SK-N-SH (cell line): Measurements from ENCODE around the gene YEATS4. TPM values are rescaled to one million over a fixed set of nuclear protein-coding genes. Genes with fewer than 3 reads are reported as not detected.

Experiments used
- CTCF ChIA-PET: fragments of 300-600, 350-600 bp; formaldehyde crosslinking; extraction: SDS; loops from one replicate; lab custom pipeline; 2021; lab: Yijun Ruan, JAX
- POLR2A ChIA-PET: fragments of 350-600 bp; sonication (Branson Sonifier 250); formaldehyde crosslinking; extraction: SDS; loops from one replicate; lab custom pipeline; 2020; ENCODE audit warnings: antibody characterized with exemption, inconsistent platforms; lab: Yijun Ruan, JAX
- DNase-seq: peaks from one replicate; pipeline ENCODE4 v3.0.0; 2012
- H2AFZ ChIP-seq: fragments of 200-600 bp; sonication (generic); 2 replicates; pipeline ENCODE4 v1.8.1; 2016; ENCODE audit warnings: antibody characterized with exemption, mild to moderate bottlenecking, low read depth
- H3F3A ChIP-seq: fragments of 200-600 bp; sonication (generic); replicated peaks from 2 replicates; pipeline ENCODE3; 2016; ENCODE audit warnings: antibody characterized with exemption, mild to moderate bottlenecking; ENCODE audit not compliant: insufficient read depth
- H3K27ac ChIP-seq, 2 experiments: fragments of 200-500 bp in 1 of 2; fragments of 200-600 bp in 1 of 2; sonication (Bioruptor generic) in 1 of 2; sonication (generic), shearing (Covaris generic) in 1 of 2; 2 replicates each; pipeline versions ENCODE4 v1.5.1 to v1.6.1; 2014 to 2016; ENCODE audit warnings: low read depth in 2 of 2, inconsistent platforms in 1 of 2, low read length in 1 of 2, mild to moderate bottlenecking in 1 of 2, mixed read lengths in 1 of 2
- H3K27me3 ChIP-seq: fragments of 200-600 bp; sonication (generic), shearing (Covaris generic); 2 replicates; pipeline ENCODE4 v1.6.1; 2016; ENCODE audit warnings: mixed run types; ENCODE audit not compliant: insufficient read depth
- H3K36me3 ChIP-seq, 2 experiments: fragments of 200-500 bp in 1 of 2; fragments of 200-600 bp in 1 of 2; sonication (Bioruptor generic) in 1 of 2; sonication (generic) in 1 of 2; replicated peaks in 1 of 2; 2 replicates each; pipeline versions ENCODE3 to v1.5.1; 2014 to 2016; ENCODE audit warnings: low read length in 1 of 2, mild to moderate bottlenecking in 1 of 2; ENCODE audit not compliant: insufficient read depth in 2 of 2, control insufficient read depth in 1 of 2
- H3K4me1 ChIP-seq, 2 experiments: fragments of 200-500 bp in 1 of 2; fragments of 200-600 bp in 1 of 2; sonication (Bioruptor generic) in 1 of 2; sonication (generic), shearing (Covaris generic) in 1 of 2; 2 replicates each; pipeline versions ENCODE4 v1.5.1 to v1.6.1; 2014 to 2016; ENCODE audit warnings: low read depth in 1 of 2, low read length in 1 of 2, mixed run types in 1 of 2; ENCODE audit not compliant: insufficient read depth in 2 of 2, control insufficient read depth in 1 of 2
- H3K4me2 ChIP-seq: fragments of 200-600 bp; sonication (generic), shearing (Covaris generic); 2 replicates; pipeline ENCODE4 v1.6.1; 2017; ENCODE audit warnings: mixed run types
- H3K4me3 ChIP-seq, 2 experiments: fragments of 200-500 bp in 1 of 2; fragments of 200-600 bp in 1 of 2; sonication (Bioruptor generic) in 1 of 2; sonication (generic), shearing (Covaris generic) in 1 of 2; 2 replicates each; pipeline versions ENCODE4 v1.5.1 to v1.8.1; 2014 to 2016; ENCODE audit warnings: low read depth in 2 of 2, inconsistent platforms in 1 of 2, low read length in 1 of 2, mild to moderate bottlenecking in 1 of 2, mixed read lengths in 1 of 2, moderate library complexity in 1 of 2
- H3K79me2 ChIP-seq: fragments of 200-600 bp; sonication (generic); 2 replicates; pipeline ENCODE4 v1.8.1; 2017; ENCODE audit warnings: mild to moderate bottlenecking; ENCODE audit not compliant: insufficient read depth
- H3K9ac ChIP-seq: fragments of 200-600 bp; sonication (generic); 2 replicates; pipeline ENCODE4 v1.6.1; 2017; ENCODE audit warnings: mixed run types
- H3K9me2 ChIP-seq: fragments of 200-600 bp; sonication (generic); 2 replicates; pipeline ENCODE4 v1.6.1; 2017; ENCODE audit warnings: mixed run types
- H3K9me3 ChIP-seq: fragments of 200-600 bp; sonication (generic); 2 replicates; pipeline ENCODE4 v1.6.1; 2017; ENCODE audit warnings: mixed run types, mild to moderate bottlenecking, moderate library complexity
- H4K20me1 ChIP-seq: fragments of 200-600 bp; sonication (generic); 2 replicates; pipeline ENCODE4 v1.6.1; 2017; ENCODE audit warnings: mild to moderate bottlenecking, mixed run types; ENCODE audit not compliant: insufficient read depth
- CHD2 ChIP-seq: fragments of 150-350 bp; IDR thresholded peaks from 2 replicates; pipeline ENCODE4 v1.6.1; 2018; ENCODE audit warnings: low read length; ENCODE audit not compliant: partially characterized antibody
- EP300 ChIP-seq, 2 experiments: IDR thresholded peaks; 2 replicates each; pipeline versions ENCODE4 v1.4.0 to v1.6.1; 2012; ENCODE audit warnings: borderline replicate concordance in 1 of 2, low read depth in 1 of 2, low read length in 1 of 2
- EZH2phosphoT487 ChIP-seq: fragments of 200-600 bp; sonication (generic); IDR thresholded peaks from 2 replicates; pipeline ENCODE4 v1.6.1; 2017; ENCODE audit warnings: low read depth, mixed run types, mild to moderate bottlenecking, antibody characterized with exemption, moderate library complexity, borderline replicate concordance
- FOSL2 ChIP-seq: IDR thresholded peaks from 2 replicates; pipeline ENCODE4 v1.4.0; 2012; ENCODE audit warnings: low read depth, mild to moderate bottlenecking, moderate library complexity, borderline replicate concordance
- FOXM1 ChIP-seq: IDR thresholded peaks from 2 replicates; pipeline ENCODE4 v1.4.0; 2012; ENCODE audit warnings: low read depth, mild to moderate bottlenecking
- NRF1 ChIP-seq: IDR thresholded peaks from 2 replicates; pipeline ENCODE4 v1.6.1; 2012; ENCODE audit warnings: low read depth, mild to moderate bottlenecking, low read length
- POLR2AphosphoS5 ChIP-seq: IDR thresholded peaks from 2 replicates; pipeline ENCODE4 v1.6.1; 2012; ENCODE audit warnings: low read depth, low read length
- RAD21 ChIP-seq: IDR thresholded peaks from 2 replicates; pipeline ENCODE4 v1.6.1; 2012; ENCODE audit warnings: mild to moderate bottlenecking, low read length
- SMC3 ChIP-seq: IDR thresholded peaks from 2 replicates; pipeline ENCODE4 v1.6.1; 2012; ENCODE audit warnings: low read depth, low read length, improper control_type of control experiment
- TCF12 ChIP-seq: IDR thresholded peaks from 2 replicates; pipeline ENCODE4 v1.4.0; 2012
- TEAD4 ChIP-seq: IDR thresholded peaks from 2 replicates; pipeline ENCODE4 v1.4.0; 2012; ENCODE audit warnings: mild to moderate bottlenecking, borderline replicate concordance; ENCODE audit not compliant: insufficient read depth
- WGBS: methylation state at CpG from one replicate; pipeline ENCODE4 v1.1.6; 2017; ENCODE audit warnings: low lambda C conversion rate; 5-methylcytosine and 5-hydroxymethylcytosine counted together
- polyA plus RNA-seq, 3 experiments: library from polyadenylated mRNA; depleted of rRNA; stranded (reverse); fragments of >200 nt; gene quantifications; 2 replicates each; pipeline ENCODE4 v1.2.3, GENCODE V29; 2012
- TF ChIP-seq, protein P1 (sequence below): fragments of 200-600 bp; sonication (generic); IDR thresholded peaks from 2 replicates; pipeline ENCODE4 v1.6.1; 2017; ENCODE audit warnings: antibody characterized with exemption, mild to moderate bottlenecking, moderate library complexity
- TF ChIP-seq, protein P2 (sequence below): IDR thresholded peaks from 2 replicates; pipeline ENCODE4 v1.4.0; 2012; ENCODE audit warnings: low read depth, borderline replicate concordance

Gene YEATS4
- polyA plus RNA-seq, 1 of the 3 experiments (the other 2 are of a cell fraction) = 11.4 TPM

- TF ChIP-seq, protein P1, sequence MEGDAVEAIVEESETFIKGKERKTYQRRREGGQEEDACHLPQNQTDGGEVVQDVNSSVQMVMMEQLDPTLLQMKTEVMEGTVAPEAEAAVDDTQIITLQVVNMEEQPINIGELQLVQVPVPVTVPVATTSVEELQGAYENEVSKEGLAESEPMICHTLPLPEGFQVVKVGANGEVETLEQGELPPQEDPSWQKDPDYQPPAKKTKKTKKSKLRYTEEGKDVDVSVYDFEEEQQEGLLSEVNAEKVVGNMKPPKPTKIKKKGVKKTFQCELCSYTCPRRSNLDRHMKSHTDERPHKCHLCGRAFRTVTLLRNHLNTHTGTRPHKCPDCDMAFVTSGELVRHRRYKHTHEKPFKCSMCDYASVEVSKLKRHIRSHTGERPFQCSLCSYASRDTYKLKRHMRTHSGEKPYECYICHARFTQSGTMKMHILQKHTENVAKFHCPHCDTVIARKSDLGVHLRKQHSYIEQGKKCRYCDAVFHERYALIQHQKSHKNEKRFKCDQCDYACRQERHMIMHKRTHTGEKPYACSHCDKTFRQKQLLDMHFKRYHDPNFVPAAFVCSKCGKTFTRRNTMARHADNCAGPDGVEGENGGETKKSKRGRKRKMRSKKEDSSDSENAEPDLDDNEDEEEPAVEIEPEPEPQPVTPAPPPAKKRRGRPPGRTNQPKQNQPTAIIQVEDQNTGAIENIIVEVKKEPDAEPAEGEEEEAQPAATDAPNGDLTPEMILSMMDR = peak; percentile 88
- TF ChIP-seq SMC3 (peak; percentile 44; the same call in 1 of the 2 replicates), RAD21 (peak; percentile 75), POLR2AphosphoS5 (no peak), FOXM1 (no peak), TCF12 (no peak)
Measured at GRCh38 chr12:69388371-69388770, 28.8 kb downstream of the YEATS4 start (continued).

- TF ChIP-seq CHD2 = no peak
- TF ChIP-seq EZH2phosphoT487 = no peak
- no peak for TF ChIP-seq NRF1
- TF ChIP-seq FOSL2 = no peak
- no peak for TF ChIP-seq TEAD4
- TF ChIP-seq, protein P1 = no peak
- TF ChIP-seq, protein P2, sequence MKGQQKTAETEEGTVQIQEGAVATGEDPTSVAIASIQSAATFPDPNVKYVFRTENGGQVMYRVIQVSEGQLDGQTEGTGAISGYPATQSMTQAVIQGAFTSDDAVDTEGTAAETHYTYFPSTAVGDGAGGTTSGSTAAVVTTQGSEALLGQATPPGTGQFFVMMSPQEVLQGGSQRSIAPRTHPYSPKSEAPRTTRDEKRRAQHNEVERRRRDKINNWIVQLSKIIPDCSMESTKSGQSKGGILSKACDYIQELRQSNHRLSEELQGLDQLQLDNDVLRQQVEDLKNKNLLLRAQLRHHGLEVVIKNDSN = no peak
- TF ChIP-seq EP300 (IDR thresholded peaks at IDR 0.05; ENCODE audit: borderline replicate concordance in 1 of 2, low read depth in 1 of 2, low read length in 1 of 2) = no peak
- Histone ChIP-seq H3K79me2 (peaks cover 11% of the 10 kb centered on the region; the same call in 1 of the 2 replicates), H3K4me3 (no peak overlapping the region), H2AFZ (no peak overlapping the region), H3K9me3 (no peaks in the 10 kb centered on the region), H3F3A (peaks cover 7% of the 10 kb centered on the region), H3K27ac (no peak overlapping the region; a peak in 1 of 4 replicates), H3K9me2 (no peaks in the 10 kb centered on the region), H3K4me2 (no peak overlapping the region), H3K9ac (no peak overlapping the region; the same call in 1 of the 2 replicates), H3K27me3 (no peaks in the 10 kb centered on the region), H3K4me1 (peaks cover 0 to 6% of the 10 kb centered on the region in 2 experiments; a peak in 1 of 4 replicates), H4K20me1 (no peaks in the 10 kb centered on the region), H3K36me3 (peaks cover 18 to 29% of the 10 kb centered on the region in 2 experiments)
- no peak for DNase-seq
- CTCF ChIA-PET = interaction anchor here (4.6 kb wide), 1 partner anchor 181 kb away, joined by 32 read pairs; no protein-coding TSS in a partner anchor
- WGBS = 29% methylated on average over 1 of the region's 1 CpG
- POLR2A ChIA-PET = interaction anchor here (0.8 kb wide), 1 partner anchor 81 kb away, joined by 3 read pairs; the partner anchor contains the start of gene FRS2
Measured at GRCh38 chr12:69389831-69390230, 30.3 kb downstream of the YEATS4 start.
